ENCODE results near the gene EBI3. TPM values are rescaled to one million over a fixed set of nuclear protein-coding genes. Genes with fewer than 3 reads are reported as not detected.

The EBI3 gene
- total and polyA plus RNA-seq, 2 of the 13 experiments (the other 11 are each of a cell fraction or from before 2014, with no cell fraction given): 3.4 TPM; not detected in 1

DNA sequence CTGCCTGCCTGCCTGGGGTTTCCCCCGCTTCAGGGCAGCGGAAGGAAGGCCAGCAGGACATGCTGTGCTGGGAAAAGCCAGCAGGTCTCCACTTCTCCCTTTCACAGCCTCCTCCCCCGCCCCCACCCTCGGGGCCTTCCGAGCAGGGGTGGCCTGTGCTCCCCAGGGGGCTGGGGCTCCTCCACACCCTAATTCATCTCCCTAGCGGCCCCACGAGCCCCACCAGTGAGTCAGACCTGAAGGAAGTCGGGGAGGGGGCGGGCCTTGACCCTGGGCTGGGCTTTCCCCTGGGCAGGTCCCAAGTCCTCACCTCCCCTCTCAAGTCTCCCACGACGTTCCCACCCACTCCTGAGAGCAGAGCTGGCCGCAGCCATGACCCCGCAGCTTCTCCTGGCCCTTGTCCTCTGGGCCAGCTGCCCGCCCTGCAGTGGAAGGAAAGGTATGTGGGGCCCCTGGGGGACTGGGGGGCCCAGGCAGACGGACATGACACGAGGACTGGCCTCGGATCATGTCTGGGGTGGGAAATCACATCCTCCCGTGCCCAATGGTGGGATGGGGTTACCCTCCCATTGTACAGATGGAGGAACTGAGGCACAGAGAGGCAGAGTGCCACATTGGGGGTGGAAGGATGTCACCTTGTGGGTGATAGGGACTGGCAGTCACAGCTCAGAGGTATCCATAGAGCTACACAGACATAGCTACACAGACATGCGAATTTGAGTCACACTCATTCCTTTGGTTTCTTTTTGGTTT lies at the start of gene EBI3 (continued):
- TF ChIP-seq, protein P1, sequence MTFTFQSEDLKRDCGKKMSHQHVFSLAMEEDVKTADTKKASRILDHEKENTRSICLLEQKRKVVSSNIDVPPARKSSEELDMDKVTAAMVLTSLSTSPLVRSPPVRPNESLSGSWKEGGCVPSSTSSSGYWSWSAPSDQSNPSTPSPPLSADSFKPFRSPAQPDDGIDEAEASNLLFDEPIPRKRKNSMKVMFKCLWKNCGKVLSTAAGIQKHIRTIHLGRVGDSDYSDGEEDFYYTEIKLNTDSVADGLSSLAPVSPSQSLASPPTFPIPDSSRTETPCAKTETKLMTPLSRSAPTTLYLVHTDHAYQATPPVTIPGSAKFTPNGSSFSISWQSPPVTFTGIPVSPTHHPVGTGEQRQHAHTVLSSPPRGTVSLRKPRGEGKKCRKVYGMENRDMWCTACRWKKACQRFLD (CRISPR knock-in tag; IDR thresholded peaks at IDR 0.05; ENCODE audit: borderline replicate concordance): no peak
- TF ChIP-seq XBP1 (CRISPR knock-in tag; IDR thresholded peaks at IDR 0.05): no peak
- TF ChIP-seq, protein P2, sequence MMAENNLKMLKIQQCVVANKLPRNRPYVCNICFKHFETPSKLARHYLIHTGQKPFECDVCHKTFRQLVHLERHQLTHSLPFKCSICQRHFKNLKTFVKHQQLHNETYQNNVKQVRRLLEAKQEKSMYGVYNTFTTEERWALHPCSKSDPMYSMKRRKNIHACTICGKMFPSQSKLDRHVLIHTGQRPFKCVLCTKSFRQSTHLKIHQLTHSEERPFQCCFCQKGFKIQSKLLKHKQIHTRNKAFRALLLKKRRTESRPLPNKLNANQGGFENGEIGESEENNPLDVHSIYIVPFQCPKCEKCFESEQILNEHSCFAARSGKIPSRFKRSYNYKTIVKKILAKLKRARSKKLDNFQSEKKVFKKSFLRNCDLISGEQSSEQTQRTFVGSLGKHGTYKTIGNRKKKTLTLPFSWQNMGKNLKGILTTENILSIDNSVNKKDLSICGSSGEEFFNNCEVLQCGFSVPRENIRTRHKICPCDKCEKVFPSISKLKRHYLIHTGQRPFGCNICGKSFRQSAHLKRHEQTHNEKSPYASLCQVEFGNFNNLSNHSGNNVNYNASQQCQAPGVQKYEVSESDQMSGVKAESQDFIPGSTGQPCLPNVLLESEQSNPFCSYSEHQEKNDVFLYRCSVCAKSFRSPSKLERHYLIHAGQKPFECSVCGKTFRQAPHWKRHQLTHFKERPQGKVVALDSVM (CRISPR knock-in tag; IDR thresholded peaks at IDR 0.05): 0 out of 2 replicates have a peak, but pooled peaks have one; percentile 34
- TF ChIP-seq, protein P3, sequence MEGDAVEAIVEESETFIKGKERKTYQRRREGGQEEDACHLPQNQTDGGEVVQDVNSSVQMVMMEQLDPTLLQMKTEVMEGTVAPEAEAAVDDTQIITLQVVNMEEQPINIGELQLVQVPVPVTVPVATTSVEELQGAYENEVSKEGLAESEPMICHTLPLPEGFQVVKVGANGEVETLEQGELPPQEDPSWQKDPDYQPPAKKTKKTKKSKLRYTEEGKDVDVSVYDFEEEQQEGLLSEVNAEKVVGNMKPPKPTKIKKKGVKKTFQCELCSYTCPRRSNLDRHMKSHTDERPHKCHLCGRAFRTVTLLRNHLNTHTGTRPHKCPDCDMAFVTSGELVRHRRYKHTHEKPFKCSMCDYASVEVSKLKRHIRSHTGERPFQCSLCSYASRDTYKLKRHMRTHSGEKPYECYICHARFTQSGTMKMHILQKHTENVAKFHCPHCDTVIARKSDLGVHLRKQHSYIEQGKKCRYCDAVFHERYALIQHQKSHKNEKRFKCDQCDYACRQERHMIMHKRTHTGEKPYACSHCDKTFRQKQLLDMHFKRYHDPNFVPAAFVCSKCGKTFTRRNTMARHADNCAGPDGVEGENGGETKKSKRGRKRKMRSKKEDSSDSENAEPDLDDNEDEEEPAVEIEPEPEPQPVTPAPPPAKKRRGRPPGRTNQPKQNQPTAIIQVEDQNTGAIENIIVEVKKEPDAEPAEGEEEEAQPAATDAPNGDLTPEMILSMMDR (CRISPR knock-in tag; IDR thresholded peaks at IDR 0.05): peak; percentile 2; the same call in 1 of the 2 replicates
- TF ChIP-seq, protein P4, sequence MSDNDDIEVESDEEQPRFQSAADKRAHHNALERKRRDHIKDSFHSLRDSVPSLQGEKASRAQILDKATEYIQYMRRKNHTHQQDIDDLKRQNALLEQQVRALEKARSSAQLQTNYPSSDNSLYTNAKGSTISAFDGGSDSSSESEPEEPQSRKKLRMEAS (IDR thresholded peaks at IDR 0.05): peak; percentile 40; the same call in 1 of the 2 replicates
- TF ChIP-seq, protein P5, sequence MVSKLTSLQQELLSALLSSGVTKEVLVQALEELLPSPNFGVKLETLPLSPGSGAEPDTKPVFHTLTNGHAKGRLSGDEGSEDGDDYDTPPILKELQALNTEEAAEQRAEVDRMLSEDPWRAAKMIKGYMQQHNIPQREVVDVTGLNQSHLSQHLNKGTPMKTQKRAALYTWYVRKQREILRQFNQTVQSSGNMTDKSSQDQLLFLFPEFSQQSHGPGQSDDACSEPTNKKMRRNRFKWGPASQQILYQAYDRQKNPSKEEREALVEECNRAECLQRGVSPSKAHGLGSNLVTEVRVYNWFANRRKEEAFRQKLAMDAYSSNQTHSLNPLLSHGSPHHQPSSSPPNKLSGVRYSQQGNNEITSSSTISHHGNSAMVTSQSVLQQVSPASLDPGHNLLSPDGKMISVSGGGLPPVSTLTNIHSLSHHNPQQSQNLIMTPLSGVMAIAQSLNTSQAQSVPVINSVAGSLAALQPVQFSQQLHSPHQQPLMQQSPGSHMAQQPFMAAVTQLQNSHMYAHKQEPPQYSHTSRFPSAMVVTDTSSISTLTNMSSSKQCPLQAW (CRISPR knock-in tag; IDR thresholded peaks at IDR 0.05): peak; percentile 58
- TF ChIP-seq RXRB (CRISPR knock-in tag; IDR thresholded peaks at IDR 0.05; ENCODE audit: borderline replicate concordance): peak; percentile 55; the same call in 1 of the 2 replicates
- TF ChIP-seq, protein P6, sequence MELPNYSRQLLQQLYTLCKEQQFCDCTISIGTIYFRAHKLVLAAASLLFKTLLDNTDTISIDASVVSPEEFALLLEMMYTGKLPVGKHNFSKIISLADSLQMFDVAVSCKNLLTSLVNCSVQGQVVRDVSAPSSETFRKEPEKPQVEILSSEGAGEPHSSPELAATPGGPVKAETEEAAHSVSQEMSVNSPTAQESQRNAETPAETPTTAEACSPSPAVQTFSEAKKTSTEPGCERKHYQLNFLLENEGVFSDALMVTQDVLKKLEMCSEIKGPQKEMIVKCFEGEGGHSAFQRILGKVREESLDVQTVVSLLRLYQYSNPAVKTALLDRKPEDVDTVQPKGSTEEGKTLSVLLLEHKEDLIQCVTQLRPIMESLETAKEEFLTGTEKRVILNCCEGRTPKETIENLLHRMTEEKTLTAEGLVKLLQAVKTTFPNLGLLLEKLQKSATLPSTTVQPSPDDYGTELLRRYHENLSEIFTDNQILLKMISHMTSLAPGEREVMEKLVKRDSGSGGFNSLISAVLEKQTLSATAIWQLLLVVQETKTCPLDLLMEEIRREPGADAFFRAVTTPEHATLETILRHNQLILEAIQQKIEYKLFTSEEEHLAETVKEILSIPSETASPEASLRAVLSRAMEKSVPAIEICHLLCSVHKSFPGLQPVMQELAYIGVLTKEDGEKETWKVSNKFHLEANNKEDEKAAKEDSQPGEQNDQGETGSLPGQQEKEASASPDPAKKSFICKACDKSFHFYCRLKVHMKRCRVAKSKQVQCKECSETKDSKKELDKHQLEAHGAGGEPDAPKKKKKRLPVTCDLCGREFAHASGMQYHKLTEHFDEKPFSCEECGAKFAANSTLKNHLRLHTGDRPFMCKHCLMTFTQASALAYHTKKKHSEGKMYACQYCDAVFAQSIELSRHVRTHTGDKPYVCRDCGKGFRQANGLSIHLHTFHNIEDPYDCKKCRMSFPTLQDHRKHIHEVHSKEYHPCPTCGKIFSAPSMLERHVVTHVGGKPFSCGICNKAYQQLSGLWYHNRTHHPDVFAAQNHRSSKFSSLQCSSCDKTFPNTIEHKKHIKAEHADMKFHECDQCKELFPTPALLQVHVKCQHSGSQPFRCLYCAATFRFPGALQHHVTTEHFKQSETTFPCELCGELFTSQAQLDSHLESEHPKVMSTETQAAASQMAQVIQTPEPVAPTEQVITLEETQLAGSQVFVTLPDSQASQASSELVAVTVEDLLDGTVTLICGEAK (IDR thresholded peaks at IDR 0.05): no peak
- TF ChIP-seq, protein P6 (CRISPR knock-in tag; IDR thresholded peaks at IDR 0.05): no peak
- peak; percentile 34; the same call in 1 of the 2 replicates for TF ChIP-seq SP5 (CRISPR knock-in tag; IDR thresholded peaks at IDR 0.05; ENCODE audit: borderline replicate concordance, low read depth)
- TF ChIP-seq ZSCAN12 (CRISPR knock-in tag; IDR thresholded peaks at IDR 0.05): no peak
- peak; percentile 39; the same call in 1 of the 2 replicates for TF ChIP-seq MED1 (CRISPR knock-in tag; IDR thresholded peaks at IDR 0.05)
